Ishikawa (cell line): Measurements from ENCODE around the gene STAC.

Experiments
- MAX ChIP-seq: IDR thresholded peaks from 2 replicates; pipeline ENCODE4 v1.6.1; 2012
- RAD21 ChIP-seq: IDR thresholded peaks from 2 replicates; pipeline ENCODE4 v1.6.1; 2012; ENCODE audit warnings: low read depth
- USF1 ChIP-seq: IDR thresholded peaks from 2 replicates; pipeline ENCODE4 v1.6.1; 2012
- YY1 ChIP-seq: IDR thresholded peaks from 2 replicates; pipeline ENCODE4 v1.6.1; 2012; ENCODE audit warnings: low read depth
- TF ChIP-seq, protein P1 (sequence below): IDR thresholded peaks from 2 replicates; pipeline ENCODE4 v1.6.1; 2012; ENCODE audit warnings: low read depth, mild to moderate bottlenecking

DNA sequence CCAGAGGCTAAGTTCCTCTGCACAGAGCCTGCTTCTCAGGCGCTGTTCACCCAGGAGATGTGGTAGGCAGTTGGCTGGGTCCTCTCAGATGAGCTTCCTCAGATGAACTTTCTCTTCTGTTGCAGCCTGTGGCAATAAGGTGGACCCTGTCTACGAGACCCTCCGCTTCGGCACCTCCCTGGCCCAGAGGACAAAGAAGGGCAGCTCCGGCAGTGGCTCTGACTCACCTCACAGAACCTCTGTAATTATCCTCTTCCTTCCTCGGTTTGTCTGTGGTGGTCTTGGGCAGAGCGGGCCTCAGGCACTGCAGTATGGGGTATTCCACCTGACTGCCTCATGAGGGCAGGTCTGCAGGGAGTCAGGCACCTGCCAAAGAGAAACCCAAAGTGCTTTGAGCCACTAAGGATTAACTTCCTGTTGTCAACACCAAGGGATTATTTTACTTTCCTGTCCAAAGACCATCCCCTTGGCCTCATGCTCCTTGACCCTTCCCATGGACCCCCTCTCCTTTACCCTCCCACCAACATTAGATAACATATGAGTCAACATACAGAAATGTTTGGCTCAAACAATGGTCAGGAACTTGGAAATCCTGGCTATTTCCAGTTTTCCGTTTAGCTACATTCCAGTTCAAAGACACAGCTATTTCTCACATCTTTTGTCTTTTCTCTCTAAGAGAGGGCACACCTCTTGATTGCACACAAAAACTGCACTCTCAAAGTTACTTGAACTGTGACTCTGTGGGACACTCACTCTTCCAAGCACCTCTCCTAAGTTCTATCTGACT, 105.9 kb downstream of the STAC start:
- TF ChIP-seq, protein P1, sequence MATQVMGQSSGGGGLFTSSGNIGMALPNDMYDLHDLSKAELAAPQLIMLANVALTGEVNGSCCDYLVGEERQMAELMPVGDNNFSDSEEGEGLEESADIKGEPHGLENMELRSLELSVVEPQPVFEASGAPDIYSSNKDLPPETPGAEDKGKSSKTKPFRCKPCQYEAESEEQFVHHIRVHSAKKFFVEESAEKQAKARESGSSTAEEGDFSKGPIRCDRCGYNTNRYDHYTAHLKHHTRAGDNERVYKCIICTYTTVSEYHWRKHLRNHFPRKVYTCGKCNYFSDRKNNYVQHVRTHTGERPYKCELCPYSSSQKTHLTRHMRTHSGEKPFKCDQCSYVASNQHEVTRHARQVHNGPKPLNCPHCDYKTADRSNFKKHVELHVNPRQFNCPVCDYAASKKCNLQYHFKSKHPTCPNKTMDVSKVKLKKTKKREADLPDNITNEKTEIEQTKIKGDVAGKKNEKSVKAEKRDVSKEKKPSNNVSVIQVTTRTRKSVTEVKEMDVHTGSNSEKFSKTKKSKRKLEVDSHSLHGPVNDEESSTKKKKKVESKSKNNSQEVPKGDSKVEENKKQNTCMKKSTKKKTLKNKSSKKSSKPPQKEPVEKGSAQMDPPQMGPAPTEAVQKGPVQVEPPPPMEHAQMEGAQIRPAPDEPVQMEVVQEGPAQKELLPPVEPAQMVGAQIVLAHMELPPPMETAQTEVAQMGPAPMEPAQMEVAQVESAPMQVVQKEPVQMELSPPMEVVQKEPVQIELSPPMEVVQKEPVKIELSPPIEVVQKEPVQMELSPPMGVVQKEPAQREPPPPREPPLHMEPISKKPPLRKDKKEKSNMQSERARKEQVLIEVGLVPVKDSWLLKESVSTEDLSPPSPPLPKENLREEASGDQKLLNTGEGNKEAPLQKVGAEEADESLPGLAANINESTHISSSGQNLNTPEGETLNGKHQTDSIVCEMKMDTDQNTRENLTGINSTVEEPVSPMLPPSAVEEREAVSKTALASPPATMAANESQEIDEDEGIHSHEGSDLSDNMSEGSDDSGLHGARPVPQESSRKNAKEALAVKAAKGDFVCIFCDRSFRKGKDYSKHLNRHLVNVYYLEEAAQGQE, result no peak
- TF ChIP-seq RAD21, result no peak
- TF ChIP-seq MAX, result no peak
- TF ChIP-seq YY1, result no peak
- no peak for TF ChIP-seq USF1
